NCI-H1092 (cell line): ENCODE data around the gene ABCC1.
"Not testable (repeated sequence)": the region's sequence is repeated elsewhere in the genome, so short reads cannot be mapped to it uniquely, and the experiment has no call there.

Experiments
- DNase-seq: peaks from one replicate; lab custom pipeline; 2025; lab: John Stamatoyannopoulos, UW

ABCC1 gene

DNA sequence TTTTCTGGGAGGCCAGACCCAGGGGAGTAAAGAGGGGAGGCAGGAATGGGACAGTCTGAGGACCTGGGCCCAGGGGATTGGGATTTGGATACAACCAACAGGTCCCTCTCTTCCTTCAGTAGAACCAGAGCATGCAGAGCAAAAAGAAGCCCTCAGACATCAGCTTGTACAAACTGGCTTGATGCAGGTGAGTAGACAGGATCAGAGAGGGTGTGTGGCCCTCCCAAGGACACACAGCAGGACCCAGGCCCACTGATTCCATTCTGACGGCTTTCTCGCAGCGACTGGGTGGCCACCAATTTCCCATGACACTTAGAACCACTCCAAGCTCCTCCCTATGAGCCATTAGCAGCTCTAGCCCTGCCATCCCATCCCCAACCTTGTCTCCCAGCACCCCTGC is 210.2 kb downstream of the ABCC1 start:
- DNase-seq: no peak

DNA sequence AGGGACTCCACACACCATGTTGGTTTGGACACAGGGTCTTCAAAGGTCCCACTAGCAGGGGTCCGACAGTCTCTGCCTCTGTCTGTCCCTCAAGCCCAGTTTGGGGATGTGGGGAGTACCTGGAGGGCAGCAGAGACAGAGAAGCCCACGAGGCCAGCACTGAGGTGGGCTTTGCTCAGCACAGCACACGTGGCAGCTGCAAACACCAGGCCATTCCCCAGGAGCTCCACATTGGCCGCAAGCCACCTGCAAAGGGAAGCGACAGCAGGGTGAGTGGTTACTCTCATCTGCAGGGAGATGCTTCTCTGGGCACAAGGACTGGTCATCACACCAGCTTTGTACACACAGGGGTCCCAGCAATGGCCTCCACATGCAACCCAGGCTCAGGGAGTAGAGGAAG is 211.9 kb downstream of the ABCC1 start:
- no peak for DNase-seq

DNA sequence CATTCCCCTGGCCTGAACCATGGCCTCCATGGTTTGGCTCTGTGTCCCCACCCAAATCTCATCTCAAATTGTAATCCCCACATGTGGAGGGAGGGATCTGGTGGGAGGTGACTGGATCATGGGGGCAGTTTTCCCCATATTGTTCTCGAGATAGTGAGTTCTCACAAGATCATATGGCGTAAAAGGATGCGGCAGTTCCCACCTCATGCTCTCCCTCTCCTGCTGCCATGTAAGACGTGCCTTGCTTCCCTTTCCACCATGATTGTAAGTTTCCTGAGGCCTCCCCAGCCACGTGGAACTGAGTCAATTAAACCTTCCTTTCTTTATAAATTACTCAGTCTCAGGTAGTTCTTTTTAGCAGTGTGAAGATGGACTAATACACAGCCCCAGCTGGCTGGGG is 212.4 kb downstream of the ABCC1 start:
- not testable (repeated sequence) for DNase-seq

DNA sequence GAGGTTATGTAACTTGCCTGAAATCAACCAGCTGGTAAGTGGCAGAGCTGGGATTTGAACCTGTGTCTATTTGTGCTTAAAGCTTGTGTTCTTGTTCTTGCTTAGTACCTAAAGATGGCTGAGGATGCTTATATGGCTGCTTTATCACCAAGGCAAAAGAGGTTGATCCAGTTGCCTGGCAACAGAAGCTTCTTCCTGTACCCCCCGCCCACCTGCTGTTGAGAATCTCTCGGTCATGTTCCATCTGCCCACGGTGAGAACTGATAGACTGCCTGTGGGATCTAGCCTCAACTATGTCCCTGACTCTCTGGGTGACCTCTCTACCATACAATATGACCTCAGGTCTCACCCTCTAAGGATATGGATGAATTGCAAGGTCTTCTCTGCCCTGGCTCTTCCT is 213.2 kb downstream of the ABCC1 start:
- no peak for DNase-seq

DNA sequence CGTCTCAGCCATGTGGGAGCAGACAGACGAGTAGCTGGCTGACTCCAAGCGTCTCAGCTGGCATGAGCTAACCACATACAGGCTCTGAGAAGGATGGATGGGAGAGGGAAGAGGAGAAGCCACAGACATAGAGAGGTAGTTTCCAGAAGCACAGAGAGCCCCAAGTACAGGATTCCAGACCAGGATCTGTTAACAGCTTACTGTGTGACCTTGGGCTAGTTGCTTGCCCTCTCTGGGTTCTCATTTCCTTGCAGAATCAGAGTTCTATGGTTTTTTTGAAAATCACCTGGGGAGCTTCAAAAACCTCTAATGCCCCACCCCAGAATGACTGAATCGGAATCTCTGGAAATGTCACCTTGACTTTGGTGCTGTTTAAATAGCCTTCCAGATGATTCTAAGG is 213.7 kb downstream of the ABCC1 start:
- no peak for DNase-seq

DNA sequence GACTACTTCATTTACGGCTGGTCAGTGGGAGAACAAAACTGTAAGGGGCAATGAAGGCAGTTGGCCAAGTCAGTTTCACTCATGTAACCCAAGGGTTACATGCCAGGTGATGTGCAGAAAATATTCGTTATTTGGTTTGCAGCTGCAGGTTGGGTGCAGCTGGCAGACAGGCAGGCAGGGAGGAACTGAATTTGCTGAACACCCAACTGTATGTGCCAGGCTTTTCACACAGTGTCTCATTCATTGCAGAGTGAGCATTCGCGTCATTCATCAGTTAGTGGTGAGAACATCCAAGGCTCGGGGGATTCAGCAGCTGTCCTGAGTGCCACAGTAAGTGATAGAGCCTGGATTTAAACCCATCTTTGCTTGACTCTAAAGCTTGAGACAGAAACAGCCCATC is 214.2 kb downstream of the ABCC1 start:
- no peak for DNase-seq

DNA sequence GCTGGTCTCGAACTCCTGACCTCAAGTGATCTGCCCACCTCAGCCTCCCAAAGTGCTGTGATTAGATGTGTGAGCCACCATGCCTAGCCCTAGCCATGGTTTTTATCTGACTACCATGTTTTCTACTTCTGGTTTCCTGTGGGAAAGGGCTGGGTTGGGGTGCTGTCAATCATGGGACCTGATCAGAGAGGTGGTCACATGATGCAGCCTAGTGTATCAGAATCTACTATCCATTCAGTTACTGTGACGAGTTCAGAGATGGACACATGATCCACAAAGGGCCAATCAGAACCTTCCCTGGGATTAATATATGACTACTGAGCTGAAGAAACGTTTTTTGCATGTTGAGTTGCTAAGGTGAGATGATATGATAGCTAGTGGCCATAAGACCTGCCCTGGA is 214.8 kb downstream of the ABCC1 start:
- DNase-seq: no peak

DNA sequence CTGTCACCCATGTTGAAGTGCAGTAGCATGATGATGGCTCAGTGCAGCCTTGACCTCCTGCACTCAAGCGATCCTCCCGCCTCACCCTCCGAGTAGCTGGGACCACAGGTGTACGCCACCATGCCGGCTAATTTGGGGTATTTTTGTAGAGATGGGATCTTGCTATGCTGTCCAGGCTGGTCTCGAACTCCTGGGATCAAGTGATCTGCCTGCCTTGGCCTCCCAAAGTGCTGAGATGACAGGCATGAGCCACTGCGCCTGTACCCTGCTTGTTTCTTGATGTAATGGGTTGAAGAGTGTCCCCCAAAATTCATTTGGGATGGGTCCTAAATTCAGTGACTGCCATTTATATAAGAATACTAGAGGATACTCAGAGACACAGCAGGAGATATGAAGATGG is 216.7 kb downstream of the ABCC1 start:
- no peak for DNase-seq

DNA sequence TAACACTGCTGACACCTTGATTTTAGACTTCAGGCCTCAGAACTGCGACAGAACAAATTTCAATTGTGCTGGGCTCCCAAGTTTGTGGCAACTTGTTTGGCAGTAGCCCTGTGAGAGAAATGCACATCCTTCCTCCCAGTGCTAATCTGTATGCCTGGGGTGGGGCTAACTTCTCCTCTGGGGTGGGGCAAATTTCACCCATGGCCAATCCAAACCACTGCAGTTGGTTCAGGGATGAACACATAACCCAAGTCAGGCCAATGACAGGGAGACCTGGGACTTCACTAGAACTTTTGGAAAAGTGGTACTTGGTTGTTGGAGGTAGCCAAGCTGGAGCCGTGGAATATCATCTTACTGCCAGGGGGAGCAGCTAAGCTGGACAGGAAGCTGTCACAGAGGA is 217.5 kb downstream of the ABCC1 start:
- DNase-seq: no peak

DNA sequence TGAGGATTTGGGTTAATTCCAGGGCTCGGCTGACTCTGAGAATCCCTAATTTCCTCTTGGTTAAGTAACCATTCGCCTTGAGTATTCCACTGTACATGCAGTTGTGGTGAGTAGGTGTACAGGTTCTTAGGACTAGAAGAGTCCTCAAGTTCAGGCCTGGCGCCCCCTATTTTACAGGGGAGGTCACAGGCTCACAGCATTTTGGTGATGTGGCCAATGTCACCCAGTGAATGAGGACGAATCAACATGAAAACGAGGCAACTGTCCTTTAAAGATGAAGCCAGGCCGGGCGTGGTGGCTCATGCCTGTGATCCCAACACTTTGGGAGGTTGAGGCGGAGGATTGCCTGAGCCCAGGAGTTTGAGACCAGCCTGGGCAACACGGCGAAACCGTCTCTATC is 218.5 kb downstream of the ABCC1 start:
- no peak for DNase-seq

DNA sequence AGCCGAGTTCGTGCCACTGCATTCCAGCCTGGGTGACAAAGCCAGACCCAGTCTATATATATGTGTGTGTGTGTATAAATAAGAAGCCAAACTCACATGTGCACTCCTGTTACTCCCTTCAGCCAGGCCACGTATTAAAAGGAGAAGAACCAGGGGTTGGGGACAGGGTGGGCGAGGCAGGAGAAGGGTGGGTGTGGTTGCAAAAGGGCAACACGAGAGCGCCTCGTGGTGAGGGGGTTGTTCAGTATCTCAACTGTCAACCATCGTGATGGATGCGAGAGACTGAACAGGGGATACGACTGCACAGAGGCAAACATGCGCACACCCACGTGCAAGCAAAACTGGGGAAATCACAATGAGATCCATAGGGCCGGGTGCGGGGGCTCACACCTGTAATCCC is 219.0 kb downstream of the ABCC1 start:
- no peak for DNase-seq

DNA sequence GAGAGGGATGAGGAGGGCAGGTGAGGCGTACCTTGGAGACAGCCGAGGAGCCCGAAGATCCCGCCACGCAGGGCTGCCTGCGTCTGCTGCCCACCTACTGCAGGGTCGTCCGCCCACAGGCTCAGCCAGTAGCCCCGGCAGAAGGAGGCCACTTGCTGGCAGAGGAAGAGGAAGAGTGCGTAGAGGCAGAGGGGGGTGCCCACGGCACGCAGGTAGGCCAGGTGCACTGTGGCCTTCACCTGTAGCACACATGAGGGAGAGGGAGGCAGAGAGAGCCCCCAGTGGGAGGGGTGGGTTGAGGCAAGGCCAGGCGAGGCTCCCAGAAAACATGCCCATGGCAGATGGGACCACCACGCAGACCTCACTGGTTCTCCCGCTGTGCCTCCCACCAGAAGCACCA is 220.2 kb downstream of the ABCC1 start:
- DNase-seq: no peak

DNA sequence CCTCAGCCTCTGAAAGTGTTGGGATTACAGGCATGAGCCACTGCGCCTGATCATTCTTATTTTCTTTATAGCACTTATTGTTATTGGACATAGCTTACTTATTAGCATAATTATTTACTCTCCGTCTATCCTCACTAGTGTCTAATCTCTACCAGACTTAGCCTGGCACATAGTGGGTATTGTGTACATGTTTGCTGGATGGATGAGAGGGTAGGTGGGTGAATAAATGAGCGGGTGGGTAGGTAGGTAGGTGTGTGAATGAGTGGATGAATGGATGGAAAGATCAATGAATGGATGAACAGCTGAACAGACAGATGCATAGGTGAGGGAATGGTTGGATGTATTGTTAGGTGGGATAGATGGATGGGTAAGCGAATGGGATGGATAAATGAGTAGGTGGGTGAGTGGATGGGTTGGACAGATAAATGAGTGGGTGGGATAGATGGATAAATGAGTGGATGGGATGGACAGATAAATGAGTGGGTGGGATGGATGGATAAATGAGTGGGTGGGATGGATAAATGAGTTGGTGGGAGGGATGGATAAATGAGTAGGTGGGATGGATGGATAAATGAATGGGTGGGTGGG is 222.0 kb downstream of the ABCC1 start:
- no peak for DNase-seq

DNA sequence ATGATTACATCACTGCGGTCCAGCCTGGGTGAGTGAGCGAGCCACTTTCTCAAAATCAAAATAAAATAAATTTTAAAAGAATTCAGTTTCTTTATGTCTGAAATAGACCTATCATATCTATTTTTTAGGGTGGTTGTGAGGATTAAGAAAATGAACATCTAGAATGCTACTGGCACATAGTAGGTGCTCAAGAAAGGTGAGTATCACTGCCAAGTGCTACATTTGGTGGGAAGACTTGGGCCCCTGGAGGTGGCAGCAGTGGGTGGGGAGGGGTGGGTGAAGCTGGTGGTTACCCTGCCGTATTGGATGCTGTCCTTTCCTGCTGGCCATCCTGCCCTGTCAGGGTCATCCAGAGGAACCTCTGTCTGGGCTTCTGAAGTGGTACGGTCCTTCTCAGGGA is 223.6 kb downstream of the ABCC1 start:
- no peak for DNase-seq

DNA sequence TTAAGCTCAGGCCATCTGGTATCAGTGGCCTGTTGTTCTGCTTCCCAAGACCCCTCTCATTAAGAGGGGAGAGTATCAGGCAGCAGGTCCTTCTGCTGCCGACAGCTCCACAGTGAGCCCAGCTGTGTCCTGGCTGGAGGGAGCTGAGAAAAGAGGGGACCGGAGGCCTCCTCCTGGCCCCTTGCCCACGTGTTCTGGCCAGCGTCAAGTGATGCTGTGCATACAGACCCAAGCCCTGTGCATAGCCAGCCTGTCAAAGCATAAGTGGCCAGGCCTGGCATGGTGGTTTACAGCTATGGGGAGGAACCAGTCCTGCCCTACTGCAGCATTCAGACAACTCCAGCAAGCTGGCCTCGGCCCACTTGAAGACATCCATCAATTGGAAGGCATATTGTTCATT is 225.9 kb downstream of the ABCC1 start:
- no peak for DNase-seq

DNA sequence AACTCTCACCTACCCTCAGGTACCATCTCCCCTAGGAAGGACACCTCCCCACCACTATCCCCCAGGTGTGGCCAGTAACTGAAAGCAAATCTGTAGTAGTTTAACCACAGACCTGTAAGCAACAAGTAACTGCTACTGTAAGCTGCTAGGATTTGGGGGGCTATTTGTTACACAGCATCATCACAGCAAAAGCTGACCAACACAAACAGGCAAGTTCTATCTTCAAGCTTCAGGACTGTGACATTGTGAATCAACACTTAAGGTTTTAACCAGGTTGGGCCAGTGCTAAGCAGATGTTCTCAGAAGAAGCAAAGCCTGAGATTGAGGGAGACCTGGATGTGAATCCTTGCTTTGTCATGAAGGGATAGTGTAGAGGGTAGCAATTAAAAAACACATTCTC is 226.9 kb downstream of the ABCC1 start:
- no peak for DNase-seq

DNA sequence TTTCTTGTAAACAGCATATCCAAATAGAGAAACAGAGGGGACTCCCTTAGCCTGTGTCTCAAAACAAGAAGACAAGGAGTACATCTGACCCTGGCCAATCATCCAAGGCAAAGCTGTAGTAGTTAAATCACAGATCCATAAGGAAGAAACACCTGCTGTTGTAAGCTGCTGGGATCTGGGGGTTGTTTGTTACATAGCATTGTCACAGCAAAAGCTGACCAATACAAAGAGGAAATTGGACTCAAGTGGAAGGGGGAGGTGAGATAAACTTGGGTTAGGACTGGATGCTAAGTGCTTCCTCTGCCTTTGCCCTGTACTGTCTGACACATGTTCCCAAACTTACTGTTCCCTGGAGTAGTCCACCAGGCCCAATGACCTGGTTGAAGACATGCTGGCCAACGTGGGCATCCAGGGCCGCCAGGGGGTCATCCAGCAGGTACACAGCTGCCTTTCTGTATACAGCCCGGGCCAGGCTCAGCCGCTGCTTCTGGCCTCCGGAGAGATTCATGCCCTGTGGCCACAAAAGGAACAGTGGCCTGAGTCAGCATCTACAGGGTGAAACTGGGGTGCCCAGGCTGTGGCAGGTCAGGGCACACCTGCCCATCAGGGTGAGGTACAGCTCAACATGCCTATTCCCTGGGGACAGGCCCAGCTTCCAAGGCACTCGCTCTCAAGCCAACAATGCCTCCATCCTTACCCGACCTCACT is 229.2 kb downstream of the ABCC1 start:
- DNase-seq: no peak

DNA sequence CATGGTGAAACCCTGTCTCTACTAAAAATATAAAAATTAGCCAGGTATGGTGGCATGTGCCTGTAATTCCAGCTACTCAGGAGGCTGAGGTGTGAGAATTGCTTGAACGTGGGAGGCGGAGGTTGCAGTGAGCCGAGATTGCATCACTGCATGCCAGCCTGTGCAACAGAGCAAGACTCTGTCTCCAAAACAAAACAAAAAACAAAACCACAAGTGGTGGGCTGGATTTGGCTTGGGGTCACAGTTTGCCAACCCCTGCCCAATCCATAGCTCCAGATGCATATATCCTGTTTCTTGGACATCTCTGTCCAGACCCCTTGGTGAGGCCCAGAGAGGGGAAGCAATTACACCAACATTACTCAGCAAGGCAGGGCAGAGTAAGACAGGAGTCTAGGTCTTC is 232.3 kb downstream of the ABCC1 start:
- not testable (repeated sequence) for DNase-seq

DNA sequence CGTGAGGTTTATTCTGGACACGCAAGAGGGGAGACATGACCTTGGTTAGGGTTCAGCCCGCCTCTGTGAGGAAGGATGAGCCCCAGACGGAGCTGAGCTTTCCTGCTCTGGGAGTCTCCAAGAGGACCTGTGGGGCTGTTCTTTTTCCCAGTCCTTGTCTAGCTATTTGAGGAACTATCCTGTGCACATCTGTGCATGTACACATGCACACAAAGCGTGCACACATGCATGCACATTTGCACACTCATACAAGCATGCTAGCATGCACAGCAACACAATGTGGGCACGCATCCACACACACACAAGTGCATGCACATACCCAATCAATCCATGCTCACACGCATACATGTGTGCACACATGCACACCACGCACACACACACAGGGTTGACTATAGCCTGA is 233.5 kb downstream of the ABCC1 start:
- no peak for DNase-seq

DNA sequence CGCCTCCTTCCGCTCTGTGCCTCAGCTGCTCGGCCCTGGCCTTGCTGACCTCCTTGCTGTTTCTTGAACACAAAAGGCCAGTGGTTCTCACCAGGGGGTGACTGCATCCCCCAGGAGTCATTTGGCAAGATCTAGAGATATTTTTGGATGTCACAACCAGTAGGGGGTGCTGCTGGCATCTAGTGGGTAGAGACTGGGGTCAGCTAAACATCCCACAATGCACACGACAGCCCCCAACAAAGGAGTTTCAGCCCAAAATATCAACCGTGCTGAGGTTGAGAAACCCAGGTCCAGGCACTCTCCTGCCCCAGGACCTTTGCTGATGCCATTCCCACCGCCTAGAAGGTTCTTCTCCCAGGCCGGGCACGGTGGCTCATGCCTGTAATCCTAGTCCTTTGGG is 234.1 kb downstream of the ABCC1 start:
- DNase-seq: no peak

DNA sequence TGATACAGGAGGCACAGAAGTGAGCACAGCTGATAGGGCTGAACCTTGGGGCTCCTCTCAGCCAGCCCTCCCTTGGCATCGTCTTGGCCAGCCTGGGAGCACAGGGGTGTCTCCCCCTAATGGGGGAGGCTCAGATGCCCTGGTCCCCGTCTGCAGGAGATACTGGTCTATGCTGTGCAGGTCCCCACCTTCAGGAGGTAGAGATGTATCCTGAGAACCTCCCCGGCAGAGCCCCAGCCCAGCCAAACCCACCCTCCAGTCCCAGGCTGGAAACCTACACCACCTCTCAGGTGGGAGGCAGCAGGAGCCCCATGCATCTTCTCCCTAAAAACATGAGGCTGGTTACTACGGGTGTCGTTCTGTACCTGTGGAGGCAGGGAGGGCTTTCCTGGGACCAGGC is 235.2 kb downstream of the ABCC1 start:
- no peak for DNase-seq

DNA sequence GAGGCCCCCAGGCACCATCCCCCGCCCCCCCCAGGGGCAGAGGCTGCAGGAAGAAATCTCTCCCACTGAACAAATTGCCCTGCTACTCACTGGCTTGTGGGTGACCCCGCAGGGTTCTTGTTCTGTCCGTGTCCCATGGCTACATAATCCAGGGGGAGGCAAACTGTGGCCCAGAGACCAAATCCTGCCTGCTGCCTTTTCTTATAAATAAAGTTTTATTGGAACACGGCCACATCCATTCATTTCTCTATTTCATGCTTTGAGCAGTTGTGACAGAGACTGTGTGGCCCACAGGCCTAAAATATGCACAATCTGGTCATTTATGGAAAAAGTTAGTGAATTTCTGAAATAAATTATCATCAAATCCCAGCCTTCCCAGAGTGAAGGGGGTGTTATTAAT is 235.7 kb downstream of the ABCC1 start:
- DNase-seq: no peak

DNA sequence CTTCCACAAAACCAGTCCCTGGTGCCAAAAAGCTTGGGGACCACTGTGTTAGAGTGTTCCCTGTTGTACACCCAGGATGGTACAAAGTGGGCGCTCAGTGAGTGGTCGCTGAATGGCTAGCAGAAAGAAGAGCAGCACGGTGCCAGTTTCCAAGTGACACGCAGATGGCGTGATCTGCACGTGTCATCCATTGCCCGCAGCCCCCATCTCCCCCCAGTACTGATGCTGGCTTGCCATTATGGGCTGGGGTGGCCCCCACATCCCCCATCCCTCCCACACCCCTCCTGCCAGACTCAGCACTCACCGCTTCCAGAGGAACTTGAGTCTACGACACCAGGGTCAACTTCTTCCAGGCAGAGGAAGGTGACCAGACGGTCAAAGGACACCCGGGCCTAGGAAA is 237.4 kb downstream of the ABCC1 start:
- no peak for DNase-seq

DNA sequence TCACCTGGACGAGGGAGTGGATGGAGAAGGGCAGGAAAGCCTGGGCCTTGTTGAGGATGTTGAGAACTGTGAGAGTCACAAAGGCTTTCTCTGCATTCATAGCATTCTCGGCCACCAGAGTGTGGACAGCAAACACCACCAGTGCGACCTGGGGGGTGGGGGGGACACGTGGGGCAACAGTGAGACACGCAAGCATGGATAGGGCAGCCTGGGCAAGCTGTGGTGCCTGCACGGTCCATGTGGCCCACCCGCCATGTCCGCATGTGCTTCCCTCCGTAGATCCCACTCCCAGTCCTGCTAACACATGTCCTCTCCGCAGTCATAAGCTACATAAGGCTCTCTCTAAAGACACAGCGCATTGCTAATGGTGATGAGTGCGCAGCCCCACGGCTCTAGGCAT is 239.4 kb downstream of the ABCC1 start:
- no peak for DNase-seq
